NCI-H1417 treated with DMSO at 0.1 percent for 48 hours (cell line): ENCODE results near the gene RNF135.
"Not testable (repeated sequence)": the region's sequence is repeated elsewhere in the genome, so short reads cannot be mapped to it uniquely, and the experiment has no call there.

Experiments
- DNase-seq: peaks from one replicate; lab custom pipeline; 2025; lab: John Stamatoyannopoulos, UW

The RNF135 gene

GRCh38 chr17:30970831-30971567, at the start of gene RNF135:
TSS of gene RNF135 (plus strand) at chr17:30971039. CDS start at chr17:30971074, 35 bp downstream.
- no peak for DNase-seq

- no peak for DNase-seq
These were observed 49.2 kb upstream of the RNF135 start, which contains the start of gene ADAP2 for GRCh38 chr17:30921544-30922196. TSS of gene ADAP2 (plus strand) at chr17:30921945. CDS start at chr17:30922015, 70 bp downstream.

GRCh38 chr17:30922235-30923030, 48.4 kb upstream of the RNF135 start:
- DNase-seq, result no peak

- no peak for DNase-seq
These were observed 46.5 kb upstream of the RNF135 start for GRCh38 chr17:30924341-30924740.

- DNase-seq, result no peak
These were observed 44.3 kb upstream of the RNF135 start for GRCh38 chr17:30926516-30926915.

GRCh38 chr17:30927756-30928155, 43.1 kb upstream of the RNF135 start:
- no peak for DNase-seq

- no peak for DNase-seq
These were observed 42.3 kb upstream of the RNF135 start for GRCh38 chr17:30928584-30928983.

GRCh38 chr17:30929081-30929633, 41.7 kb upstream of the RNF135 start:
- DNase-seq, result no peak

- not testable (repeated sequence) for DNase-seq
These were observed 41.0 kb upstream of the RNF135 start for GRCh38 chr17:30929861-30930260.

- no peak for DNase-seq
These were observed 40.3 kb upstream of the RNF135 start for GRCh38 chr17:30930495-30930894.

- DNase-seq, result not testable (repeated sequence)
These were observed 39.3 kb upstream of the RNF135 start for GRCh38 chr17:30931582-30931981.

GRCh38 chr17:30933966-30934365, 36.9 kb upstream of the RNF135 start:
- no peak for DNase-seq

GRCh38 chr17:30939051-30939689, 31.7 kb upstream of the RNF135 start:
- no peak for DNase-seq

GRCh38 chr17:30942308-30943079, 28.3 kb upstream of the RNF135 start:
- no peak for DNase-seq

GRCh38 chr17:30947796-30948195, 23.0 kb upstream of the RNF135 start:
- DNase-seq, result no peak

- DNase-seq, result no peak
These were observed 20.6 kb upstream of the RNF135 start for GRCh38 chr17:30950189-30950588.

- DNase-seq, result no peak
These were observed 20.0 kb upstream of the RNF135 start for GRCh38 chr17:30950669-30951399.

GRCh38 chr17:30952638-30953393, 18.0 kb upstream of the RNF135 start:
- no peak for DNase-seq

- DNase-seq, result no peak
These were observed 16.6 kb upstream of the RNF135 start for GRCh38 chr17:30954046-30954830.
